ENCODE results near the gene PRPSAP1. TPM values are rescaled to one million over a fixed set of nuclear protein-coding genes. Genes with fewer than 3 reads are reported as not detected.

The PRPSAP1 gene
- total RNA-seq, 1 experiment from 2014 or later, result 63.3 TPM

- no peaks in the 10 kb centered on the region for H3K27me3 ChIP-seq (ENCODE audit: insufficient read depth, low read depth)
- H3K4me3 ChIP-seq, result no peak overlapping the region
- no peaks in the 10 kb centered on the region for H3K79me2 ChIP-seq (ENCODE audit: low read depth)
- H3K4me1 ChIP-seq (replicated peaks; ENCODE audit: insufficient read depth), result no peaks in the 10 kb centered on the region
- no peak overlapping the region for H3K27ac ChIP-seq
- H3K4me2 ChIP-seq, result no peak overlapping the region
- H3K36me3 ChIP-seq (ENCODE audit: low read depth), result no peaks in the 10 kb centered on the region
- no peaks in the 10 kb centered on the region for H3K9me3 ChIP-seq (ENCODE audit: insufficient read depth, low read depth)
- no peak for DNase-seq
- intact Hi-C loops (cut with micrococcal nuclease; ENCODE audit: unreplicated experiment), result no loop called here
- CTCF ChIA-PET, result interaction anchor here (0.7 kb wide), 1 partner anchor 142 kb away, joined by 3 read pairs; no protein-coding TSS in a partner anchor
- H4K20me1 ChIP-seq (ENCODE audit: insufficient read depth), result no peaks in the 10 kb centered on the region
- no peak overlapping the region for H2AFZ ChIP-seq
- no peaks in the 10 kb centered on the region for H3K9me2 ChIP-seq (ENCODE audit: insufficient read depth)
- BruUV-seq (replicated peaks), result no TSS peak
- H3F3A ChIP-seq (ENCODE audit: insufficient read depth, low read depth), result no peaks in the 10 kb centered on the region
- TF ChIP-seq CTCF (conservative IDR thresholded peaks at IDR 0.05) (no peak), EZH2 (IDR thresholded peaks at IDR 0.05; ENCODE audit: low read depth) (no peak)
- POLR2A ChIA-PET (ENCODE audit: unreplicated experiment), result no interaction called here
Observed at GRCh38 chr17:76317535-76317934, 36.2 kb downstream of the PRPSAP1 start.

DNA sequence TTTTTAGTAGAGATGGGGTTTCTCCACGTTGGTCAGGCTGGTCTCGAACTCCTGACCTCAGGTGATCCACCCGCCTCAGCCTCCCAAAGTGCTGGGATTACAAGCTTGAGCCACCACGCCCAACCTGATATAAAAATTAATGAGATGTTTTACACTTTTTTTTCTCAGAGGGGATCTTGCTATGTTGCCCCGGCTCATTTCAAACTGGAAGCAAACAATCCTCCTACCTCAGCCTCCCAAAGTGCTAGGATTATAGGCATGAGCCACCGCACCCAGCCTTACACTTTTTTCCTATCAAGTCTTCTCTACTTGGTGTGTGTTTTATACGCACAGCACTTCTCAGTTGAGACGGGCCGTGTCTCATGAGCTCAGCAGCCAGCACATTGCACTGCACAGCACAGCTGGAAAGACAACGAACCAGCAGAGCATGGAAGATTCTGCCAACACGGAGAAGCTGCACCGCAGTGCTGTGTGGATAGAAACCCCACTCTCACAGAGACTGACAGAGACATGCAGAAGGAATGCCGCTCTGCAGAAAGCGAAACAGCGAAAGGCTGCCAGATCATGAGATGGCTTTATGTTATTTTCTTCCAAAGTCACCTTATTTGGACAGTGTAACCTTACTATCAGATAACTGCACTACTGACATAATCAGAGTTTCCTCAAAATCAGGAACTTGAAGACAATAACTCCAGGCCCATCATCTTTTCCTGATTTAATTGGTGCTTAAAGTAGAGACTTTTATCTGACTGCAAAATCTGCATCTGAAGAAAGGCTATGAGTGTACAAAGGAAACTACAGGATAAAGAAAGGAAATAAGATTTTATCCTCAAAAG lies 39.1 kb downstream of the PRPSAP1 start:
- ChIA-PET CTCF (interaction anchor here (0.6 to 0.7 kb wide), 2 partner anchors 57 to 83 kb away, joined by 6 to 7 read pairs; no protein-coding TSS in a partner anchor), POLR2A (ENCODE audit: unreplicated experiment) (no interaction called here)
- intact Hi-C loops (cut with micrococcal nuclease; ENCODE audit: unreplicated experiment), result no loop called here
- H3K27ac ChIP-seq, result no peak overlapping the region
- no peak for DNase-seq
- no TSS peak for BruUV-seq (replicated peaks)
- TF ChIP-seq CTCF (conservative IDR thresholded peaks at IDR 0.05) (no peak), EZH2 (IDR thresholded peaks at IDR 0.05; ENCODE audit: low read depth) (no peak)
- no peaks in the 10 kb centered on the region for H4K20me1 ChIP-seq (ENCODE audit: insufficient read depth)
- no peak overlapping the region for H2AFZ ChIP-seq
- no peaks in the 10 kb centered on the region for H3K27me3 ChIP-seq (ENCODE audit: insufficient read depth, low read depth)
- H3K4me3 ChIP-seq, result no peak overlapping the region
- H3K79me2 ChIP-seq (ENCODE audit: low read depth), result no peaks in the 10 kb centered on the region
- no peaks in the 10 kb centered on the region for H3F3A ChIP-seq (ENCODE audit: insufficient read depth, low read depth)
- no peaks in the 10 kb centered on the region for H3K9me2 ChIP-seq (ENCODE audit: insufficient read depth)
- H3K36me3 ChIP-seq (ENCODE audit: low read depth), result no peaks in the 10 kb centered on the region
- H3K4me1 ChIP-seq (replicated peaks; ENCODE audit: insufficient read depth), result no peaks in the 10 kb centered on the region
- no peaks in the 10 kb centered on the region for H3K9me3 ChIP-seq (ENCODE audit: insufficient read depth, low read depth)
- no peak overlapping the region for H3K4me2 ChIP-seq

DNA sequence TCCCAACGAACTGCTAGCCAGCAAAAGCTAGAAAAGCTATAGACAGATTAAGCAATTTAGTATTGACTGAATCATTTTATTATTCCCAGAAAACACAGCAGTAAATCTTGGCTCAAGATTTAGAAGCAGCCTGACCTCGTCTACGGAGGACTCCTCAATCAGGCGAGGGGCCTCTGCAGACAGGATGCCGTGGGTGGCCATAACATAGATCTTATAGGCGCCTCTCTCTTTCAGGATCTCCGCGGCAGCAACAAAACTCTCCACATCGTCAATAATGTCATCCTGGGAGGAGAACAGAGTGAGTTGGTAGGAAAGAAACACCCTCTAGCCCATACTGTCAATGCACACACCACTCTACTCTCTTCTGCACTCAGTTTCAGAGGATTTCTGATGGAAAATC lies 41.0 kb downstream of the PRPSAP1 start:
- H3K4me3 ChIP-seq, result no peak overlapping the region
- intact Hi-C loops (cut with micrococcal nuclease; ENCODE audit: unreplicated experiment), result no loop called here
- no peak overlapping the region for H3K4me2 ChIP-seq
- no TSS peak for BruUV-seq (replicated peaks)
- DNase-seq, result no peak
- H3K79me2 ChIP-seq (ENCODE audit: low read depth), result no peaks in the 10 kb centered on the region
- H3K27me3 ChIP-seq (ENCODE audit: insufficient read depth, low read depth), result no peaks in the 10 kb centered on the region
- no peaks in the 10 kb centered on the region for H3K36me3 ChIP-seq (ENCODE audit: low read depth)
- H3F3A ChIP-seq (ENCODE audit: insufficient read depth, low read depth), result no peaks in the 10 kb centered on the region
- CTCF ChIA-PET, result no interaction called here
- H3K27ac ChIP-seq, result no peak overlapping the region
- H3K4me1 ChIP-seq (replicated peaks; ENCODE audit: insufficient read depth), result no peaks in the 10 kb centered on the region
- H3K9me2 ChIP-seq (ENCODE audit: insufficient read depth), result no peaks in the 10 kb centered on the region
- no peaks in the 10 kb centered on the region for H3K9me3 ChIP-seq (ENCODE audit: insufficient read depth, low read depth)
- H2AFZ ChIP-seq, result no peak overlapping the region
- H4K20me1 ChIP-seq (ENCODE audit: insufficient read depth), result no peaks in the 10 kb centered on the region
- POLR2A ChIA-PET (ENCODE audit: unreplicated experiment), result no interaction called here
- no peak for TF ChIP-seq CTCF (conservative IDR thresholded peaks at IDR 0.05)
- TF ChIP-seq EZH2 (IDR thresholded peaks at IDR 0.05; ENCODE audit: low read depth), result no peak
